ENCODE measurements around the gene RAB20. TPM values are rescaled to one million over a fixed set of nuclear protein-coding genes. Genes with fewer than 3 reads are reported as not detected.

Gene RAB20
- total and polyA plus RNA-seq, 9 donors = 14.5 to 32.6 (median 22.0) TPM

DNA sequence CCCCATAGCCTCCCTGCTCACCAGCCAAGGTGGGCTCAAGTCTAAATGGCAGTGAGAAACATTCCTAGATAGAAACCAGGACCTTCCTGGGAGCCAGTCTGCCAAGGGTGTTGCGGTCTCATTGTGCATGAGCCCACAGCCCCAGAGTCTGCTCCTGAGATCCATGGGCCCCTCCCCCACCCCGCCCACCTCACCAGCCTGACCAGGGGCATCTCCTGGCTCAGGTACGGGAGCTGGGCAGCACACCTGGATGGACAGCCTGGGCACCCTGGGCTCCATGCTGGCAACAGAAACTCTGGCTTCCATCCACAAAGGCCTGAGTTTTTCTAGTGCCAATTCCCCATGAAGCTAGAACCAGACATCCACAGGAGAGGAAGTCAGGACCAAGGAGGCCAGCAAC lies 65.6 kb downstream of the RAB20 start:
- Histone ChIP-seq H3K36me3 (no peaks in the 10 kb centered on the region), H3K4me1 (ENCODE audit: insufficient read depth) (no peaks in the 10 kb centered on the region), H3K27ac (no peak overlapping the region), H3K4me3 (no peak overlapping the region), H3K9me3 (no peaks in the 10 kb centered on the region), H3K27me3 (no peaks in the 10 kb centered on the region)
- intact Hi-C loops (cut with DNase I) = loop anchor here in 1 of 4 donors (5.0 kb wide), 1 partner anchor 34 kb away; no protein-coding TSS in a partner anchor
- DNase-seq = no peak
- TF ChIP-seq, protein P1, sequence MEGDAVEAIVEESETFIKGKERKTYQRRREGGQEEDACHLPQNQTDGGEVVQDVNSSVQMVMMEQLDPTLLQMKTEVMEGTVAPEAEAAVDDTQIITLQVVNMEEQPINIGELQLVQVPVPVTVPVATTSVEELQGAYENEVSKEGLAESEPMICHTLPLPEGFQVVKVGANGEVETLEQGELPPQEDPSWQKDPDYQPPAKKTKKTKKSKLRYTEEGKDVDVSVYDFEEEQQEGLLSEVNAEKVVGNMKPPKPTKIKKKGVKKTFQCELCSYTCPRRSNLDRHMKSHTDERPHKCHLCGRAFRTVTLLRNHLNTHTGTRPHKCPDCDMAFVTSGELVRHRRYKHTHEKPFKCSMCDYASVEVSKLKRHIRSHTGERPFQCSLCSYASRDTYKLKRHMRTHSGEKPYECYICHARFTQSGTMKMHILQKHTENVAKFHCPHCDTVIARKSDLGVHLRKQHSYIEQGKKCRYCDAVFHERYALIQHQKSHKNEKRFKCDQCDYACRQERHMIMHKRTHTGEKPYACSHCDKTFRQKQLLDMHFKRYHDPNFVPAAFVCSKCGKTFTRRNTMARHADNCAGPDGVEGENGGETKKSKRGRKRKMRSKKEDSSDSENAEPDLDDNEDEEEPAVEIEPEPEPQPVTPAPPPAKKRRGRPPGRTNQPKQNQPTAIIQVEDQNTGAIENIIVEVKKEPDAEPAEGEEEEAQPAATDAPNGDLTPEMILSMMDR (IDR thresholded peaks at IDR 0.05) = no peak
- TF ChIP-seq EP300 (IDR thresholded peaks at IDR 0.05) = no peak
- WGBS, 3 donors = 87 to 92% (median 92%) methylated on average over 2 to 3 of the region's 3 CpGs

DNA sequence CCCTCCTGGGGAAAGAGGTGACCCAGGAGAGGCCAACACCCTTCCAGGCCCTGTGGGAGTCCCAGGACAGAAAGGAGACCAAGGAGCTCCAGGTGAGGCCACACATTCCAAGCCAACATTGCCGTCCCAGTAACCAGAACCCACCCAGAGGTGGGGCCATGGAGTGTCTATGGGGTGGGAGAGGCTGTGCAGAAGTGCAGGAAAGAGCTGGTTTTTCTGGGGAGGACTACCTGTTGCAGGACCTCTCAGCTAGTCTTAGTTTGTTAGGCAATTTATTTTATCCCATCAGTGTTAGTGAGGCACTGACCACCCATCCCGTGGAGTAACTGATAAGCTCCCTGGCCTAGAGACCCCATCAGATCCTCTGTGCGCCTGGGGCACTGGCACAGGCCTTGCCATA lies 66.1 kb downstream of the RAB20 start:
- Histone ChIP-seq H3K36me3 (no peaks in the 10 kb centered on the region), H3K4me1 (ENCODE audit: insufficient read depth) (no peaks in the 10 kb centered on the region), H3K9me3 (no peaks in the 10 kb centered on the region), H3K4me3 (no peak overlapping the region), H3K27ac (no peak overlapping the region), H3K27me3 (no peaks in the 10 kb centered on the region)
- intact Hi-C loops (cut with DNase I) = loop anchor here in 1 of 4 donors (5.0 kb wide), 1 partner anchor 33 kb away; no protein-coding TSS in a partner anchor
- WGBS, 3 donors = 77 to 88% (median 88%) methylated on average over 3 of the region's 3 CpGs
- no peak for DNase-seq
- TF ChIP-seq EP300 (IDR thresholded peaks at IDR 0.05) = no peak
- no peak for TF ChIP-seq POLR2A (IDR thresholded peaks at IDR 0.05)
- TF ChIP-seq, protein P1 (IDR thresholded peaks at IDR 0.05) = no peak

DNA sequence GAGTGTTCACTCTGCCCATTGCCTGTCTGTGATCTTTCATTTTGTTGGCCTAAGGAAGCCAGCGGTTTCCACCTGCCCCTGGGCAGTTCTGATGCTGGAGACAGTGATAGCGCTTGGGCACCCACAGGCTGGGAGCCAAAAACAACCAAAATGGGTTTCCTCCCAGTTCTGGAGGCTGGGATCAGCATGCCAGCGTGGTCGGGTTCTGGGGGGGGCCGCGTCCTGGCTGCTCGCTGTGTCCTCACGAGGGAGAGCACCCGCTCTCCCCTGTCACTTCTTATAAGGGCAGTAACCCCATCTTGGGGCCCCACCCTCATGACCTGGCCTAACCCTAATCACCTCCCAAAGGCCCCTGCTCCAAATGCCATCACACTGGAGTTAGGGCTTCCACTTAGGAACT lies 67.9 kb downstream of the RAB20 start:
- H3K36me3 ChIP-seq = no peaks in the 10 kb centered on the region
- WGBS, 3 donors = 84 to 93% (median 91%) methylated on average over 9 of the region's 9 CpGs

DNA sequence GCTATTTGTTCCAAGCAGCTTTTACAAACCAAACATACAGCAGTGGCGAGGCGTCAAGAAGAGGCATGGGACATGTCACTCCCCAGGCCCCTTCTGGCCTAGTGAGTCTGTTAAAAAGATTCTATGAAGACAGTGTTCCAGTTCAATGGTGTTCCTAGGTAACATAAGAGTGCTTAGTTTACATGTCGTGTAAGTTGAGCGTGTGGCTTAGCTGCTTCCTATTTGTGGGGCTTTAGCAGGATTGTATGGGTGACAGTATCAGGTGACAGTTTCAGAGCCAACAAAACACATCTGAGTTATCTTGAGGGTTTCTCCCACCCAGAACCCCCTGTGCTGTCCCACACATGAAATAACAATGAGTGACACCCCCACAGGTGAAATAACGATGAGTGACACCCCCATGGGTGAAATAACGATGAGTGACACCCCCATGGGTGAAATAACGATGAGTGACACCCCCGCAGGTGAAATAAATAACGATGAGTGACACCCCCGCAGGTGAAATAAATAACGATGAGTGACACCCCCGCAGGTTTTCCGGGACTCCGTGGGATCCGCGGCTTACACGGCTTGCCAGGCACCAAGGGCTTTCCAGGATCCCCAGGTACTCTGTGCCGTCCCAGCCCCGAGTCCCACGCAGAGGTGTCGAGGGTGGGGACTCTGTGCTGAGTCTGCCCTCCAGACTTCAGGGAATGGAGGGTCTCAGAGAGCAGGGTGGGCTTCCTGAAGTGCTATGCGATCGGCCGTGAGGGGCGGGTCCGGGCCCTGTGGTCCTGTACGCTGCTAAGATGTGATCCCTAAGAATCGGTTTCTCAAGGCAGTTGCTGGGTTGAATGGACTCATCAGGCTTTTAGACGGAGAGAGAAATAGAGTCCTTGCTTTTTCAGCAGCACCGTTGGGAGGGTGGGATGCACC lies 68.6 kb downstream of the RAB20 start:
- H3K4me1 ChIP-seq (ENCODE audit: insufficient read depth) = no peaks in the 10 kb centered on the region
- no peak overlapping the region for H3K4me3 ChIP-seq
- no peaks in the 10 kb centered on the region for H3K36me3 ChIP-seq
- intact Hi-C loops (cut with DNase I) = no loop called here
- DNase-seq = no peak
- no peak for TF ChIP-seq EP300 (IDR thresholded peaks at IDR 0.05)
- TF ChIP-seq, protein P1 (IDR thresholded peaks at IDR 0.05) = no peak
- TF ChIP-seq POLR2A (IDR thresholded peaks at IDR 0.05) = no peak
- no peak overlapping the region for H3K27ac ChIP-seq
- no peaks in the 10 kb centered on the region for H3K9me3 ChIP-seq
- no peaks in the 10 kb centered on the region for H3K27me3 ChIP-seq
- 90 to 92% (median 92%) methylated on average over 30 of the region's 30 CpGs for WGBS, 3 donors

More for the DNA sequence above, 67.9 kb downstream of the RAB20 start:
- TF ChIP-seq EP300 (IDR thresholded peaks at IDR 0.05) = no peak
- no peaks in the 10 kb centered on the region for H3K27me3 ChIP-seq
- no peak overlapping the region for H3K27ac ChIP-seq
- intact Hi-C loops (cut with DNase I) = no loop called here
- no peaks in the 10 kb centered on the region for H3K9me3 ChIP-seq
- no peaks in the 10 kb centered on the region for H3K4me1 ChIP-seq (ENCODE audit: insufficient read depth)
- no peak for DNase-seq
- no peak overlapping the region for H3K4me3 ChIP-seq
